Measurements from ENCODE around the gene EDEM1.

EDEM1 gene

DNA sequence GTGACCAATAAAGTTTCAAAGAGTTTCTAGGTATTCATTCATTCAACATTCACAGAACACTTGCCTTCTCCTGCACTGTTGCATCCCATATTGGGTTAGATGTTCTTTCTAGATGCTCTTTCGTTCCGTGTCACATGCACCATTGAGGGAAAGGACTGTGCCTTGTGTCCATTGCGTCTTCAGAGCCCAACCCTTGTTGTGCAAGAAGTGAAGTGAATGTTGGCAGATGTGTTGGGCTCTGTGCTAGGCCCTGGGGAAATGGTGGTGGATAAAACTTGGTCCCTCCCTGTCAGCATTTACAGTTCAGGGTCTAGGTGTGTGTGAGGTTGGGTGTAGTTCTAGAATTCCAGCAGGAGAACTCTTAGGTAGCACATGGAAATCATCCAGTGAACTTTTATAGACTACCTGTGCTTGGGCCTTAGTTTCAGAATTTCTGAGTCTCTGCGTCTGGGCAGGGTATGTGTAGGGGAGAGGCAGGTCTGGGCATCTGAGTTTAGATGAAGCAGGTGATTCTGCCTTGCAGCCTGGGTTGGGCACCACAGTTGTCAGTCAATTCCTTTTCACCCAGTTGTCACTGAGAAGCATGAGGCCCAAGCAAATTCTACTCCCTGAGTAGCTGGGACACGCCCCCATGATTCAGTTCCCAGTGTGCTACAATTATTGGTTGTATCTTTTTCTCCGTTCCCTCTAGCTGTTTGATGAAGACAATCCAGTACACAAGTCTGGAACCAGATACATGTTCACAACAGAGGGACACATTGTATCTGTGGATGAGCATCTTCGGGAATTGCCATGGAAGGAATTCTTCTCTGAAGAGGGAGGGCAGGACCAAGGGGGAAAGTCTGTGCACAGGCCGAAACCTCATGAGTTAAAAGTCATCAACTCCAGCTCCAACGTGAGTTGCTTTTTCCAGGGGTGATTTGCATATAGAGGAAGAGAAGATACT, 25.4 kb downstream of the EDEM1 start:
- Histone ChIP-seq H3K4me1 (ENCODE audit: insufficient read depth, poor library complexity, severe bottlenecking) (no peaks in the 10 kb centered on the region), H3K4me3 (ENCODE audit: severe bottlenecking) (no peak overlapping the region), H3K9me3 (ENCODE audit: severe bottlenecking) (no peaks in the 10 kb centered on the region), H3K27ac (ENCODE audit: poor library complexity, severe bottlenecking) (no peak overlapping the region), H3K27me3 (ENCODE audit: insufficient read depth, poor library complexity, severe bottlenecking) (no peaks in the 10 kb centered on the region), H3K36me3 (ENCODE audit: low read depth) (peaks cover 100% of the 10 kb centered on the region)
- DNase-seq (ENCODE audit: low spot score) (no peak), ATAC-seq (ENCODE audit: low read depth) (peak; percentile 33; the same call in 1 of the 3 replicates)
- TF ChIP-seq CTCF (IDR thresholded peaks at IDR 0.05; ENCODE audit: poor library complexity, severe bottlenecking): no peak

GRCh38 chr3:5213574-5213966, 26.1 kb downstream of the EDEM1 start:
- DNase-seq (ENCODE audit: low spot score) (no peak), ATAC-seq (ENCODE audit: low read depth) (no peak)
- TF ChIP-seq CTCF (IDR thresholded peaks at IDR 0.05; ENCODE audit: poor library complexity, severe bottlenecking): no peak
- no peaks in the 10 kb centered on the region for H3K27me3 ChIP-seq (ENCODE audit: insufficient read depth, poor library complexity, severe bottlenecking)
- peaks cover 100% of the 10 kb centered on the region for H3K36me3 ChIP-seq (ENCODE audit: low read depth)
- H3K4me3 ChIP-seq (ENCODE audit: severe bottlenecking): no peak overlapping the region
- no peak overlapping the region for H3K27ac ChIP-seq (ENCODE audit: poor library complexity, severe bottlenecking)
- H3K4me1 ChIP-seq (ENCODE audit: insufficient read depth, poor library complexity, severe bottlenecking): no peaks in the 10 kb centered on the region
- no peaks in the 10 kb centered on the region for H3K9me3 ChIP-seq (ENCODE audit: severe bottlenecking)

- no peak overlapping the region for H3K4me3 ChIP-seq (ENCODE audit: severe bottlenecking)
- TF ChIP-seq CTCF (IDR thresholded peaks at IDR 0.05; ENCODE audit: poor library complexity, severe bottlenecking): no peak
- H3K9me3 ChIP-seq (ENCODE audit: severe bottlenecking): no peaks in the 10 kb centered on the region
- ATAC-seq (ENCODE audit: low read depth): no peak
- no peak for DNase-seq (ENCODE audit: low spot score)
- H3K36me3 ChIP-seq (ENCODE audit: low read depth): peaks cover 96% of the 10 kb centered on the region
- no peak overlapping the region for H3K27ac ChIP-seq (ENCODE audit: poor library complexity, severe bottlenecking)
- no peaks in the 10 kb centered on the region for H3K27me3 ChIP-seq (ENCODE audit: insufficient read depth, poor library complexity, severe bottlenecking)
- no peaks in the 10 kb centered on the region for H3K4me1 ChIP-seq (ENCODE audit: insufficient read depth, poor library complexity, severe bottlenecking)
These were observed 26.8 kb downstream of the EDEM1 start for GRCh38 chr3:5214352-5214751.

GRCh38 chr3:5217824-5218595, 30.5 kb downstream of the EDEM1 start:
- Histone ChIP-seq H3K4me3 (ENCODE audit: severe bottlenecking) (no peak overlapping the region), H3K27ac (ENCODE audit: poor library complexity, severe bottlenecking) (no peak overlapping the region), H3K9me3 (ENCODE audit: severe bottlenecking) (no peaks in the 10 kb centered on the region), H3K36me3 (ENCODE audit: low read depth) (peaks cover 66% of the 10 kb centered on the region), H3K27me3 (ENCODE audit: insufficient read depth, poor library complexity, severe bottlenecking) (no peaks in the 10 kb centered on the region), H3K4me1 (ENCODE audit: insufficient read depth, poor library complexity, severe bottlenecking) (no peaks in the 10 kb centered on the region)
- TF ChIP-seq CTCF (IDR thresholded peaks at IDR 0.05; ENCODE audit: poor library complexity, severe bottlenecking): no peak
- DNase-seq (ENCODE audit: low spot score) (no peak), ATAC-seq (ENCODE audit: low read depth) (no peak)
